ENCODE measurements around the gene ZFP69.

DNA sequence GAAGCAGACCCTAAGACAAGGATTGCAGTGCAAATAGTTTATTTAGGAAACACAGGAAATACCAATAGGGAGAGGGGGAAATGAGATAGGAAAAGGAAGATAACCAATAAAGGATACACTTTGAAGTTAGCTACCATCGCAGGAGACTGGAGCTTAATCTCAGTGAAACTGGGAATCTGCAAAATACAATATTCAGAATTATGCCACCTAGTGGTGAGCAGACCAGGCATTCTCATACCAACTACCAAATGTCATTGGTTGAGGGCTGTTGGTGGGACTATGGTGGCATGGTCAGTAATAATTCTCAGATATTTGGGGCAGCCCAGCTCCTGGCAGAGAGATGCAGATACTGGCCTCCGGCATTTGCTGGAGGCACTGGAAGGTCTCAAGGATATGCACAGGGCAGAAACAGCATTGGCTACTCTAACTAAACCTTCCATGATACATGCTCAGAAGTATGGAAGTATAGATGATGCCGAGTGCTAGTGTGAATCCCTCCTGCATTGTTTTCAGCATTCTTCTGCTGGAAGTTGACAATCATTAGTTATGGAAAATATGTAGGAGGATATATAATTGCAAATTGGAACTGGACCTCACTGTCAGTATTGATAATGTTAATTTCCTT is 38.6 kb upstream of the ZFP69 start:
- TF ChIP-seq, protein P1, sequence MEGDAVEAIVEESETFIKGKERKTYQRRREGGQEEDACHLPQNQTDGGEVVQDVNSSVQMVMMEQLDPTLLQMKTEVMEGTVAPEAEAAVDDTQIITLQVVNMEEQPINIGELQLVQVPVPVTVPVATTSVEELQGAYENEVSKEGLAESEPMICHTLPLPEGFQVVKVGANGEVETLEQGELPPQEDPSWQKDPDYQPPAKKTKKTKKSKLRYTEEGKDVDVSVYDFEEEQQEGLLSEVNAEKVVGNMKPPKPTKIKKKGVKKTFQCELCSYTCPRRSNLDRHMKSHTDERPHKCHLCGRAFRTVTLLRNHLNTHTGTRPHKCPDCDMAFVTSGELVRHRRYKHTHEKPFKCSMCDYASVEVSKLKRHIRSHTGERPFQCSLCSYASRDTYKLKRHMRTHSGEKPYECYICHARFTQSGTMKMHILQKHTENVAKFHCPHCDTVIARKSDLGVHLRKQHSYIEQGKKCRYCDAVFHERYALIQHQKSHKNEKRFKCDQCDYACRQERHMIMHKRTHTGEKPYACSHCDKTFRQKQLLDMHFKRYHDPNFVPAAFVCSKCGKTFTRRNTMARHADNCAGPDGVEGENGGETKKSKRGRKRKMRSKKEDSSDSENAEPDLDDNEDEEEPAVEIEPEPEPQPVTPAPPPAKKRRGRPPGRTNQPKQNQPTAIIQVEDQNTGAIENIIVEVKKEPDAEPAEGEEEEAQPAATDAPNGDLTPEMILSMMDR (IDR thresholded peaks at IDR 0.05), result peak in 5 of 6 experiments; percentile 5 to 48 (median 24)
- TF ChIP-seq POLR2A (IDR thresholded peaks at IDR 0.05), result no peak

Measured in thyroid gland (tissue), 4 donors.